Left ventricle myocardium inferior (tissue), 1 donor: ENCODE data around the gene DHRS1. TPM values are rescaled to one million over a fixed set of nuclear protein-coding genes. Genes with fewer than 3 reads are reported as not detected.

ENCODE experiments used
- DNase-seq: peaks from one replicate; pipeline ENCODE4 v3.0.0-alpha.2; 2020
- H3K27ac ChIP-seq: fragments of 200-600 bp; replicated peaks from 2 replicates; pipeline ENCODE4 v1.8.0; 2021
- H3K27me3 ChIP-seq: fragments of 200-600 bp; 2 replicates; pipeline ENCODE4 v1.8.0; 2021; ENCODE audit warnings: low read depth
- H3K36me3 ChIP-seq: fragments of 200-600 bp; 2 replicates; pipeline ENCODE4 v1.8.0; 2021
- H3K4me1 ChIP-seq: fragments of 200-600 bp; 2 replicates; pipeline ENCODE4 v1.8.0; 2021
- H3K4me3 ChIP-seq: fragments of 200-600 bp; 2 replicates; pipeline ENCODE4 v1.8.0; 2021; ENCODE audit warnings: mild to moderate bottlenecking, moderate library complexity
- H3K9me3 ChIP-seq: fragments of 200-600 bp; replicated peaks from 2 replicates; pipeline ENCODE4 v1.8.0; 2021
- intact Hi-C: fragments of 100-400 bp; cut with micrococcal nuclease; formaldehyde crosslinking; loops from one replicate; pipeline ENCODE4 v1.11.0; 2022
- total RNA-seq: library from RNA; stranded (reverse); fragmentation: NEBNext Ultra II Directional; extraction: Animal tissue kit (Norgen Biotek cat#: 25700); gene quantifications from one replicate; pipeline ENCODE4 v1.2.1, GENCODE V29; 2021
- TF ChIP-seq, protein P1 (sequence below): fragments of 200-600 bp; IDR thresholded peaks from 2 replicates; pipeline ENCODE4 v1.8.0; 2021; ENCODE audit warnings: antibody characterized with exemption, mild to moderate bottlenecking, borderline replicate concordance
- donor health status: DM: no; HTN: yes; CAD: no; lungs with severe emphysema.

DHRS1 gene
- total RNA-seq, 1 donor from 2014 or later: 6.9 TPM

DNA sequence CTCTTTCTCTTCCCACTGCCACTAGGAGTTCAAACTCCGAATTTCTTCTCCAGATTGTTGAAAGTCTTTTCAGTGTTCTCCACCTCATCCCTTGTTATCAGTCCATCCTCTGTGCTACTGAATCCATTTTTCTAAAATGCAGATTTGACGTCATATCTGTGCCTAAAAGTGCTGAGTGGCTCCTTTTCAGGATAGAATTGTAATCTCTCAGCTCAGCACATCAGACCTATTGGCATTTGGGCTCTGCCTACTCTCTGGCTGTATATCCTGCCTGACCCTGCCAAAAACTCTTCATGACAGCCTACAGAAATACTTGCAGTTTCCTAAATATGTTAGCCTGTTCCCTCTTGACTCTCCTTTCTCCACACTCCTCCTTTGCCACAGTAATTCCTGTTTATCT lies 27.1 kb downstream of the DHRS1 start:
- Histone ChIP-seq H3K9me3 (no peaks in the 10 kb centered on the region), H3K27ac (no peak overlapping the region), H3K36me3 (peaks cover 26% of the 10 kb centered on the region), H3K27me3 (no peaks in the 10 kb centered on the region), H3K4me1 (peaks cover 35% of the 10 kb centered on the region), H3K4me3 (no peak overlapping the region)
- DNase-seq: no peak
- TF ChIP-seq, protein P1, sequence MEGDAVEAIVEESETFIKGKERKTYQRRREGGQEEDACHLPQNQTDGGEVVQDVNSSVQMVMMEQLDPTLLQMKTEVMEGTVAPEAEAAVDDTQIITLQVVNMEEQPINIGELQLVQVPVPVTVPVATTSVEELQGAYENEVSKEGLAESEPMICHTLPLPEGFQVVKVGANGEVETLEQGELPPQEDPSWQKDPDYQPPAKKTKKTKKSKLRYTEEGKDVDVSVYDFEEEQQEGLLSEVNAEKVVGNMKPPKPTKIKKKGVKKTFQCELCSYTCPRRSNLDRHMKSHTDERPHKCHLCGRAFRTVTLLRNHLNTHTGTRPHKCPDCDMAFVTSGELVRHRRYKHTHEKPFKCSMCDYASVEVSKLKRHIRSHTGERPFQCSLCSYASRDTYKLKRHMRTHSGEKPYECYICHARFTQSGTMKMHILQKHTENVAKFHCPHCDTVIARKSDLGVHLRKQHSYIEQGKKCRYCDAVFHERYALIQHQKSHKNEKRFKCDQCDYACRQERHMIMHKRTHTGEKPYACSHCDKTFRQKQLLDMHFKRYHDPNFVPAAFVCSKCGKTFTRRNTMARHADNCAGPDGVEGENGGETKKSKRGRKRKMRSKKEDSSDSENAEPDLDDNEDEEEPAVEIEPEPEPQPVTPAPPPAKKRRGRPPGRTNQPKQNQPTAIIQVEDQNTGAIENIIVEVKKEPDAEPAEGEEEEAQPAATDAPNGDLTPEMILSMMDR: no peak
- intact Hi-C loops: no loop called here

DNA sequence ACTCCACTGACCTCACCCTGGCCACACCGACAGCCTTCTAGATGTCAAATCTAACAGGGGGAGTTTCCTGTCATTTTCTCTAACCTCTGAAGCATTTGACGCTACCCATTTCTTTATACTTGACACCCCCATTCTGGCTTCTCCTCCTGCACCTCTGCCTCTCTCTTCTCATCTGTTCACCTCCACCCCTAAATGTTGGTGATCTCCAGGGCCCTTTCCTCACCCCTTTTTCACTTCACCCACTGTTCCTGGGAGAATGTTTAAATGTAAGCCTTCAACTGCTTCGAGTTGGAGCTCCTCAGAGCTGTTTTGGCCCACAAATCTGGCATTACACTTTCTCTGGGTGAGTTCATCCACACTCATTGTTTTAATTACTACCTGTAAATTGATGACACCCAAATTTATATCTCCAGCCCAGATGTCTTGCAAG lies 27.7 kb downstream of the DHRS1 start:
- Histone ChIP-seq H3K9me3 (no peaks in the 10 kb centered on the region), H3K36me3 (peaks cover 32% of the 10 kb centered on the region), H3K4me1 (peaks cover 35% of the 10 kb centered on the region), H3K4me3 (peak overlapping the region; percentile 90), H3K27ac (peak overlapping the region; percentile 99), H3K27me3 (no peaks in the 10 kb centered on the region)
- TF ChIP-seq, protein P1: no peak
- no peak for DNase-seq
- intact Hi-C loops: no loop called here

DNA sequence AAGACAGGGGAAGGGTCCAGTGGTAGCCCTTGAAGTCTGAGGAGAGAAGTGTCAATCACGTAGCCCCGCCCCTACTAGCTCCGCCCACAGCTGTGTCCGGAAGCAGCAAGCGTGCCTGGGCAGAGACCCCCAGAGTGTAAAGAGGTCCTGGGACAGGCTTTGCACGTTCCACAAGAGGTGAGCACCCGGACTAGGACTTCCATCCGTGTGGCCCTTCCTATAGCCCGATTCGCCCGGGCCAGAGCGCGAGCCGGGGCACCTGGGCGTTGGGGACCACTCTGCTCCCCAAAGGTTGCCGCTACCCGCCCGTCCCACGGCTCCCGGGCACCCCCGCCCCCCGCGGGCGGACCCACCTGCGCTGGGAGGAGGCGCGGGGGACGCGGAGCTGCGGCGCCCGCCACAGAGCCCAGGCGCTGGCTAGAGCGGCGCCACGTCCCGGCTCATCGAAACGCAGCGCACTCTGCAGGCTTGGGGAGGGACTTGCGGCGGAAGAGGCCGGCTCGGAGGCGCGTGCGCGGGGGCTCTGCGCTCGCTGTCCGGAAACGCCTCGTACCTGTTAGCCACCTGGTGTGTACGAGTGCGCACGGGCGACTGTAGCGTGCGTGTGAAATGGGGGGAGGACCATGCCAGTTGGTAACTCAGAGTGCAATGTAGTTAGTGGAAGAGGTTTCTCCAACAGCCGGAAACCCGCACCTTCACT lies 28.3 kb downstream of the DHRS1 start, which contains the start of gene RABGGTA:
RABGGTA (minus strand) TSS at position 464 of the 700 bp plus-strand sequence. CDS start 482 bp downstream, outside the sequence.
- H3K36me3 ChIP-seq: peaks cover 38% of the 10 kb centered on the region
- H3K27me3 ChIP-seq: no peaks in the 10 kb centered on the region
- H3K4me1 ChIP-seq: peaks cover 35% of the 10 kb centered on the region
- intact Hi-C loops: no loop called here
- peak within 1 kb of the TSS; percentile 90 for H3K4me3 ChIP-seq
- DNase-seq: peak; percentile 88
- TF ChIP-seq, protein P1: peak; percentile 83
- peak within 1 kb of the TSS; percentile 99 for H3K27ac ChIP-seq
- H3K9me3 ChIP-seq: no peaks in the 10 kb centered on the region

DNA sequence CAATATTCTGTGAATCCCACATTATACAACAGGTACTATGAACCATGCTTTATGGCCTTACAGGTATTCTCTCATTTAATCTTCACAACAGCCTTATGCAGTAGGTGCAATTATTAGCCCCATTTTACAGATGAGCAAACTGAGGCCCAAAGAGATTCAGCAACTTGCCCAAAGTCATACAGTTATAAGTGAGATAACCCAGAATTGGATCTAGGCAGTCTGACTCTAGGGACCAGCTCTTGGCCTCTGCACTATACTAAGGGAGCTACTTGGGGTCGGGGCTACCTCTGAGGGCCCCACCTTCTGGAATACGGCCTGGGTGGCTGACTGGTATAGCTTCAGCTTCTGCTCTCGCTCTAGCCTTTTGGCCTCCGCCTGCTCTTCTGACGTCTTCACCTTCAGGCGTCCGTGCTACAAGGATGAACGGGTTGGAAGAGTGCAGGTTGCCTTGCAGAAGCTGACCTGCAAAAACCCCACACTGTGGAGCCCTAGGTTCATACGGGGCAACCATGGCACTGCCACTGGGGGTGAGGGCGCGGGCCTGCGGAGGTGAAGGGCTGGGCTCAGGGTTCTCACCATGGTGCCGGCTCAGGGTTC lies 28.9 kb downstream of the DHRS1 start:
- Histone ChIP-seq H3K4me3 (peak overlapping the region; percentile 90), H3K27ac (peak overlapping the region; percentile 99), H3K4me1 (peaks cover 35% of the 10 kb centered on the region), H3K36me3 (peaks cover 45% of the 10 kb centered on the region), H3K9me3 (no peaks in the 10 kb centered on the region), H3K27me3 (no peaks in the 10 kb centered on the region)
- TF ChIP-seq, protein P1: no peak
- DNase-seq: no peak
- intact Hi-C loops: no loop called here

DNA sequence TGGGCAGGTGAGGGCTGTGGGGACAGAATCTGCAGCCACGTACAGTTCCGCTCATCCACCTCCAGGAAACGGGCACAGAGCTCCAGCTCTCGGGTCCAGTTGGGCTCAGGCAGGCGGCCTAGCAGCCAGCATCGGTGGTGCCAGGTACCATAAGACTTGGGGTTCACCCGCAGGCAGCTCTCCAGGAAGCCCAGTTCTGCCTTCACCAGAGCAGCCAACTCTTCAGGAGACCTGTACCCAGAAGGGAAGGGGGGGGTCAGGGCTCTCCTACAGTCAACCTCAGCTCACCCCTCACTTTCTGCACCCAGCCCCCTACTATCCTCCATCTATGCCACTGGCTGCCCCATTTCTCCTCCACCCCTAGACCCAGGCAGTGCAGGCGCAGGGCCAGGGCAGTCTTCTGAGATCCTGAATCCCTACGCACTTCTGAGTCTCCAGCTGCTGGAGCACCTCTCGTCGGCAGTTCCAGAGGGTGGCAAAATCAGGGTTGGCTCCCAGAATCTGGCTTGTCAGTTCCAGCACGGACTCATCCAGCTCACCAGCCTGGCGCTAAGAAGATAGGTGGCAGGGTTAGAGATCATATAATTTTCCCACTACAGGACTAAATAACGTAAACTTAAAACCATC lies 29.6 kb downstream of the DHRS1 start:
- TF ChIP-seq, protein P1: no peak
- Histone ChIP-seq H3K27me3 (no peaks in the 10 kb centered on the region), H3K4me3 (no peak overlapping the region), H3K27ac (no peak overlapping the region), H3K4me1 (peaks cover 35% of the 10 kb centered on the region), H3K9me3 (no peaks in the 10 kb centered on the region), H3K36me3 (peaks cover 48% of the 10 kb centered on the region)
- intact Hi-C loops: no loop called here
- DNase-seq: no peak
